ENCODE results near the gene UBE2D1. TPM values are rescaled to one million over a fixed set of nuclear protein-coding genes. Genes with fewer than 3 reads are reported as not detected.
A peak's percentile ranks its signal among the peaks of the same experiment; 100 is the strongest.
"Not testable (repeated sequence)": the region's sequence is repeated elsewhere in the genome, so short reads cannot be mapped to it uniquely, and the experiment has no call there.

The UBE2D1 gene
- total RNA-seq, 4 donors from 2014 or later = 15.6 to 23.8 (median 16.1) TPM

GRCh38 chr10:58400609-58401008, 65.8 kb downstream of the UBE2D1 start:
- no peak for TF ChIP-seq CTCF (IDR thresholded peaks at IDR 0.05)
- ATAC-seq (ENCODE audit: low FRiP score) (no peak), DNase-seq (ENCODE audit: low spot score) (no peak)

DNA sequence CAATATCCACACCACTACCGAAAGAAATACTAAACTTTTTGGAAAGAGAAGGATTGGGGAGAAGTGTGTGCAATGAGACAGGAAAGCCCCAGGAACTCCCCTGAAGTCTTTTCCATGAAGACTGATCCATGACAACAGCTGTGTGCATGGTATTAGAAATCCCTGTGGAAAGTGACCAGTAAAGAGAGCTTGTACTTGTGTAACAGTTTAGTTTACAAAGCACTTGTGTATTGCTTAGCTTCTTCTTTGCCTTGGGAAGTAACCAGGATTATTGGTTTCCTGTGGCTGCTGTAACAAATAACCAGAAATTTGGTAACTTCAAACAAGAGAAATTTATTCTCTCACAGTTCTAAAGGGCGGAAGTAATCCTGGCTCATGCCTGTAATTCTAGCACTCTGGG, 69.2 kb downstream of the UBE2D1 start:
- DNase-seq (ENCODE audit: low spot score) (no peak), ATAC-seq (ENCODE audit: low FRiP score) (no peak)
- no peak for TF ChIP-seq CTCF (IDR thresholded peaks at IDR 0.05)

- ATAC-seq (ENCODE audit: low FRiP score) = no peak
- no peak for DNase-seq (ENCODE audit: low spot score)
- no peak for TF ChIP-seq CTCF (IDR thresholded peaks at IDR 0.05)
Measured at GRCh38 chr10:58409956-58410610, 75.3 kb downstream of the UBE2D1 start.

GRCh38 chr10:58412502-58412961, 77.7 kb downstream of the UBE2D1 start:
- DNase-seq (ENCODE audit: low spot score) = no peak
- TF ChIP-seq CTCF (IDR thresholded peaks at IDR 0.05) = no peak
- ATAC-seq (ENCODE audit: low FRiP score) = no peak

- ATAC-seq (ENCODE audit: low FRiP score) = peak; percentile 77
- TF ChIP-seq CTCF (IDR thresholded peaks at IDR 0.05) = no peak
- DNase-seq (ENCODE audit: low spot score) = no peak
Measured at GRCh38 chr10:58414270-58415041, 79.7 kb downstream of the UBE2D1 start.

DNA sequence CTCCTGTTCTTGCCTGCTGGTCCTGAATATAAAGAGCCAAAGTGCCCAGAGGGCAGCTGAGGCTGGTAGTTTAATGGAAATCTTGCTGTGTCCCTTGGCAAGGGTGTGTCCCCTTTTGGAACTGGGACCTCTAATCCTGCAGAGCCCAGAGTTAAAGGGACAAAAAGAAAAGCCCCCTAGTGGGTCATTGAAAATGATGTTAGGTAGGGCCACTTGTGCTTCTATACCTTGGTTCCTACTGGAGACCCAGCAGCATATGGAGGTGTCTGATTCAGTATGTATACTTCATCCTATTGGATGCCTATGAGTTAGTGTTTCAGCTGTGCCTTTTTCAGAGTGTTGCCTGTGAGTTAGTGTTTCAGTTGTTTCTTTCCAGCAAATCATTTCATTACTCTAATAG, 81.0 kb downstream of the UBE2D1 start:
- TF ChIP-seq CTCF (IDR thresholded peaks at IDR 0.05) = no peak
- no peak for DNase-seq (ENCODE audit: low spot score)
- ATAC-seq (ENCODE audit: low FRiP score) = no peak

DNA sequence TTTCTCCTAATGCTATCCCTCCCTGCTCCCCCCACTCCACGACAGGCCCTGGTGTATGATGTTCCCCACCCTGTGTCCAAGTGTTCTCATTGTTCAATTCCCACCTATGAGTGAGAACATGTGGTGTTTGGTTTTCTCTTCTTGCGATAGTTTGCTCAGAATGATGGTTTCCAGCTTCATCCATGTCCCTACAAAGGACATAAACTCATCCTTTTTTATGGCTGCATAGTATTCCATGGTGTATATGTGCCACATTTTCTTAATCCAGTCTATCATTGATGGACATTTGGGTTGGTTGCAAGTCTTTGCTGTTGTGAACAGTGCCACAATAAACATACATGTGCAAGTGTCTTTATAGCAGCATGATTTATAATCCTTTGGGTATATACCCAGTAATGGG, 83.1 kb downstream of the UBE2D1 start:
- not testable (repeated sequence) for DNase-seq (ENCODE audit: low spot score); ATAC-seq (ENCODE audit: low FRiP score)

Other genes starting within 250 kb of the UBE2D1 start
- 1 to 10 TPM; 6.3 to 9.5 (median 7.7) TPM for gene IPMK, start 67.1 kb upstream of the UBE2D1 start, total RNA-seq
- 10 to 100 TPM; 14.6 to 21.8 (median 18.1) TPM for gene CISD1, start 65.8 kb upstream of the UBE2D1 start, total RNA-seq
- 10 to 100 TPM; 21.7 to 28.2 (median 23.1) TPM for gene TFAM, start 50.4 kb downstream of the UBE2D1 start, total RNA-seq
- gene BICC1, start 177.9 kb downstream of the UBE2D1 start, total RNA-seq = 10 to 100 TPM; 14.8 to 44.6 (median 27.2) TPM

All from omental fat pad (tissue), 4 donors.